Mucosa of descending colon (tissue), 3 donors: ENCODE results near the gene AGR2. TPM values are rescaled to one million over a fixed set of nuclear protein-coding genes. Genes with fewer than 3 reads are reported as not detected.

ENCODE experiments used
- ATAC-seq: fragments of 200-7000 bp; cut with Tn5 transposase; one replicate; pipeline ENCODE4 v1.9.1; 2020; ENCODE audit warnings: mild to moderate bottlenecking, moderate library complexity
- DNase-seq, 3 donors: peaks; one replicate each; pipeline ENCODE4 v3.0.0-alpha.2; 2020
- H3K36me3 ChIP-seq: fragments of 200-600 bp; one replicate; pipeline ENCODE4 v1.8.0; 2021; ENCODE audit warnings: low read depth, mild to moderate bottlenecking
- H3K4me1 ChIP-seq: fragments of 200-600 bp; one replicate; pipeline ENCODE4 v1.8.0; 2021; ENCODE audit warnings: low read depth, mild to moderate bottlenecking
- H3K4me3 ChIP-seq: fragments of 200-600 bp; one replicate; pipeline ENCODE4 v1.8.0; 2021; ENCODE audit warnings: mild to moderate bottlenecking
- H3K9me3 ChIP-seq: fragments of 200-600 bp; one replicate; pipeline ENCODE4 v1.8.0; 2021; ENCODE audit warnings: mild to moderate bottlenecking
- CTCF ChIP-seq: fragments of 200-600 bp; IDR thresholded peaks from one replicate; pipeline ENCODE4 v1.8.0; 2022; ENCODE audit warnings: antibody characterized with exemption, mild to moderate bottlenecking
- intact Hi-C, 2 donors: fragments of 100-400 bp; cut with DNase I in 1 of 2; cut with micrococcal nuclease in 1 of 2; formaldehyde crosslinking; loops; one replicate each; pipeline versions ENCODE4 v1.11.0 to v1.11.1; 2022; cut with DNase I, micrococcal nuclease
- total RNA-seq, 3 donors: library from RNA; stranded (reverse); fragmentation: NEBNext Ultra II Directional in 2 of 3; extraction: Animal tissue kit (Norgen Biotek cat#: 25700) in 2 of 3; gene quantifications; one replicate each; pipeline versions ENCODE4 v1.2.1 to v1.2.4, GENCODE V29; 2021 to 2023
- donor health status: DM: no; HTN: no; CAD: no; lungs with moderate emphysema.
- donor health status: DM: no; HTN: no; CAD: no.
- donor health status: DM: no; HTN: yes; CAD: no.

The AGR2 gene
- total RNA-seq, 3 donors from 2014 or later: 191 to 861 (median 775) TPM

GRCh38 chr7:16747102-16747501 lies 57.7 kb downstream of the AGR2 start:
- TF ChIP-seq CTCF: no peak
- H3K4me3 ChIP-seq: no peak overlapping the region
- DNase-seq: peak in 1 of 3 donors; percentile 27
- ATAC-seq: no peak
- intact Hi-C loops: no loop called here
- H3K36me3 ChIP-seq: no peaks in the 10 kb centered on the region
- H3K9me3 ChIP-seq: no peaks in the 10 kb centered on the region
- H3K4me1 ChIP-seq: no peaks in the 10 kb centered on the region

GRCh38 chr7:16745645-16746044 lies 59.2 kb downstream of the AGR2 start:
- ATAC-seq: no peak
- DNase-seq: no peak
- no peak for TF ChIP-seq CTCF
- Histone ChIP-seq H3K4me3 (no peak overlapping the region), H3K4me1 (peaks cover 5% of the 10 kb centered on the region), H3K9me3 (no peaks in the 10 kb centered on the region), H3K36me3 (no peaks in the 10 kb centered on the region)
- intact Hi-C loops: no loop called here

GRCh38 chr7:16744518-16745250 lies 60.1 kb downstream of the AGR2 start:
- no peak overlapping the region for H3K4me3 ChIP-seq
- H3K4me1 ChIP-seq: peaks cover 5% of the 10 kb centered on the region
- no peaks in the 10 kb centered on the region for H3K36me3 ChIP-seq
- DNase-seq (no peak), ATAC-seq (no peak)
- H3K9me3 ChIP-seq: no peaks in the 10 kb centered on the region
- intact Hi-C loops: no loop called here
- no peak for TF ChIP-seq CTCF

GRCh38 chr7:16743236-16743635 lies 61.6 kb downstream of the AGR2 start:
- H3K4me3 ChIP-seq: no peak overlapping the region
- no peaks in the 10 kb centered on the region for H3K36me3 ChIP-seq
- ATAC-seq (no peak), DNase-seq (no peak)
- intact Hi-C loops: no loop called here
- no peak for TF ChIP-seq CTCF
- H3K4me1 ChIP-seq: peaks cover 5% of the 10 kb centered on the region
- H3K9me3 ChIP-seq: no peaks in the 10 kb centered on the region

- no peak overlapping the region for H3K4me3 ChIP-seq
- H3K36me3 ChIP-seq: no peaks in the 10 kb centered on the region
- intact Hi-C loops: no loop called here
- no peak for ATAC-seq
- no peaks in the 10 kb centered on the region for H3K9me3 ChIP-seq
- peaks cover 5% of the 10 kb centered on the region for H3K4me1 ChIP-seq
- no peak for TF ChIP-seq CTCF
- no peak for DNase-seq
These were observed 62.3 kb downstream of the AGR2 start for GRCh38 chr7:16742547-16742946.

Other genes with a start within 250 kb of the AGR2 start
- gene ANKMY2, start 159.2 kb downstream of the AGR2 start, total RNA-seq: 10 to 100 TPM; 19.5 to 25.8 (median 22.8) TPM
- 10 to 100 TPM; 44.8 to 67.0 (median 65.3) TPM for gene BZW2, start 158.8 kb downstream of the AGR2 start, total RNA-seq
- gene TSPAN13, start 51.2 kb downstream of the AGR2 start, total RNA-seq: 10 to 100 TPM; 38.9 to 91.4 (median 90.8) TPM
- 100 to 1,000 TPM in 2 of 3 donors, 10 to 100 TPM in 1; 54.9 to 172 (median 122) TPM for gene AGR3, start 77.0 kb upstream of the AGR2 start, total RNA-seq